B cell (primary cell): Measurements from ENCODE around the gene NHS. TPM values are rescaled to one million over a fixed set of nuclear protein-coding genes. Genes with fewer than 3 reads are reported as not detected.

ENCODE experiments used
- ATAC-seq: fragments of 200-7000 bp; cut with Tn5 transposase; one replicate; pipeline ENCODE4 v1.10.0; 2021; ENCODE audit warnings: low read depth, mild to moderate bottlenecking, moderate number of reproducible peaks, moderate library complexity
- CTCF ChIA-PET: fragments of 350-600 bp; sonication (Branson Sonifier 250); formaldehyde crosslinking; loops from one replicate; lab custom pipeline; 2021; ENCODE audit warnings: antibody characterized with exemption, inconsistent platforms; lab: Charles Lee
- POLR2A ChIA-PET: fragments of 350-600 bp; sonication (Branson Sonifier 250); formaldehyde crosslinking; loops from one replicate; lab custom pipeline; 2021; ENCODE audit warnings: antibody characterized with exemption; lab: Charles Lee
- DNase-seq: peaks from one replicate; pipeline ENCODE4 v3.0.0; 2013
- H2AFZ ChIP-seq: 2 replicates; pipeline ENCODE4 v1.6.1; 2012; ENCODE audit warnings: mild to moderate bottlenecking, low read depth, low read length; ENCODE audit not compliant: insufficient read depth, poor library complexity, severe bottlenecking
- H3K27ac ChIP-seq, 2 donors: 1 replicate in 1 of 2; 2 replicates in 1 of 2; pipeline ENCODE4 v1.5.1; 2012 to 2013; ENCODE audit warnings: low read length in 2 of 2, mild to moderate bottlenecking in 2 of 2, moderate library complexity in 1 of 2
- H3K27me3 ChIP-seq, 4 experiments: fragments of 200-600 bp in 1 of 4; sonication (generic) in 1 of 4; replicated peaks in 1 of 4; 1 replicate in 2 of 4; 2 replicates in 2 of 4; pipeline versions ENCODE4 v1.6.1 to v1.7.0; 2013 to 2016; ENCODE audit warnings: low read length in 3 of 4, mild to moderate bottlenecking in 2 of 4, mixed read lengths in 1 of 4, moderate library complexity in 1 of 4; ENCODE audit not compliant: insufficient read depth in 4 of 4, control insufficient read depth in 3 of 4; ENCODE audit errors: control extremely low read depth in 1 of 4
- H3K36me3 ChIP-seq, 2 experiments: replicated peaks in 1 of 2; 1 replicate in 1 of 2; 2 replicates in 1 of 2; pipeline versions ENCODE4 v1.6.1 to v1.7.1; 2013; ENCODE audit warnings: low read length in 1 of 2; ENCODE audit not compliant: insufficient read depth in 2 of 2, control insufficient read depth in 1 of 2; ENCODE audit errors: control extremely low read depth in 1 of 2, extremely low read depth in 1 of 2
- H3K4me1 ChIP-seq, 2 donors: fragments of 200-600 bp in 1 of 2; sonication (generic) in 1 of 2; 1 replicate in 1 of 2; 2 replicates in 1 of 2; pipeline versions ENCODE4 v1.5.1 to v1.6.1; 2013 to 2017; ENCODE audit warnings: low read length in 2 of 2; ENCODE audit not compliant: control insufficient read depth in 2 of 2, insufficient read depth in 2 of 2
- H3K4me2 ChIP-seq: replicated peaks from 2 replicates; pipeline ENCODE3; 2012; ENCODE audit warnings: mild to moderate bottlenecking, low read depth, low read length; ENCODE audit not compliant: poor library complexity, severe bottlenecking
- H3K4me3 ChIP-seq, 5 experiments: fragments of 200-600 bp in 1 of 5; sonication (generic) in 1 of 5; 1 replicate in 3 of 5; 2 replicates in 2 of 5; pipeline versions ENCODE4 v1.5.1 to v1.7.0; 2011 to 2016; ENCODE audit warnings: low read length in 4 of 5, mild to moderate bottlenecking in 4 of 5, low read depth in 2 of 5, control low read depth in 1 of 5, moderate library complexity in 1 of 5; ENCODE audit not compliant: insufficient read depth in 1 of 5; ENCODE audit errors: control extremely low read depth in 1 of 5, extremely low read depth in 1 of 5
- H3K79me2 ChIP-seq: fragments of 200-600 bp; sonication (generic); one replicate; pipeline ENCODE4 v1.6.0; 2016; ENCODE audit warnings: low read length; ENCODE audit not compliant: control insufficient read depth, insufficient read depth
- H3K9ac ChIP-seq: fragments of 200-600 bp; sonication (generic); 2 replicates; pipeline ENCODE4 v1.6.1; 2017; ENCODE audit warnings: mild to moderate bottlenecking, low read length, moderate library complexity
- H3K9me3 ChIP-seq, 3 donors: one replicate each; pipeline versions ENCODE4 v1.6.1 to v1.7.1; 2013; ENCODE audit warnings: low read length in 2 of 3; ENCODE audit not compliant: control insufficient read depth in 2 of 3, insufficient read depth in 1 of 3; ENCODE audit errors: control extremely low read depth in 1 of 3
- H4K20me1 ChIP-seq: 2 replicates; pipeline ENCODE4 v1.6.0; 2012; ENCODE audit warnings: mild to moderate bottlenecking, low read length; ENCODE audit not compliant: insufficient read depth, control insufficient read depth, poor library complexity, severe bottlenecking
- H3K27ac Mint-ChIP-seq: one replicate; pipeline ENCODE4 v1.8.0; 2021; ENCODE audit warnings: mixed read lengths
- H3K27me3 Mint-ChIP-seq: one replicate; pipeline ENCODE4 v1.8.0; 2021; ENCODE audit warnings: mixed read lengths
- H3K4me1 Mint-ChIP-seq: one replicate; pipeline ENCODE4 v1.8.0; 2021; ENCODE audit warnings: mixed read lengths
- H3K4me3 Mint-ChIP-seq: one replicate; pipeline ENCODE4 v1.8.0; 2021; ENCODE audit warnings: mixed read lengths
- H3K9me3 Mint-ChIP-seq: one replicate; pipeline ENCODE4 v1.8.0; 2022; ENCODE audit warnings: mixed read lengths; ENCODE audit not compliant: insufficient read depth
- EZH2 ChIP-seq: IDR thresholded peaks from 2 replicates; pipeline ENCODE4 v1.6.1; 2012; ENCODE audit warnings: borderline replicate concordance, low read depth, mild to moderate bottlenecking, moderate library complexity, low read length; ENCODE audit not compliant: insufficient read depth, poor library complexity, severe bottlenecking
- WGBS: methylation state at CpG from one replicate; pipeline ENCODE4 v1.1.5; 2013; ENCODE audit warnings: missing lambda C conversion rate; ENCODE audit not compliant: insufficient coverage; 5-methylcytosine and 5-hydroxymethylcytosine counted together
- intact Hi-C: fragments of 100-400 bp; cut with micrococcal nuclease; formaldehyde crosslinking; loops from one replicate; pipeline ENCODE4 v1.10.0; 2022
- polyA plus RNA-seq: library from polyadenylated mRNA; depleted of rRNA; stranded (reverse); fragments of >200 nt; gene quantifications from 2 replicates; pipeline ENCODE4 v1.2.3, GENCODE V29; 2012
- total RNA-seq, 2 donors: library from RNA; stranded (reverse); fragments of 120-200 nt in 1 of 2; gene quantifications; 1 replicate in 1 of 2; 2 replicates in 1 of 2; pipeline versions ENCODE4 v1.2.3 to v1.2.4, GENCODE V29; 2013 to 2022
- TF ChIP-seq, protein P1 (sequence below): fragments of 200-600 bp; IDR thresholded peaks from one replicate; pipeline ENCODE4 v1.8.0; 2022; ENCODE audit warnings: antibody characterized with exemption, mild to moderate bottlenecking

NHS gene
- total and polyA plus RNA-seq, 2 donors (not counting 1 experiment from before 2014, with no cell fraction given), result not detected

DNA sequence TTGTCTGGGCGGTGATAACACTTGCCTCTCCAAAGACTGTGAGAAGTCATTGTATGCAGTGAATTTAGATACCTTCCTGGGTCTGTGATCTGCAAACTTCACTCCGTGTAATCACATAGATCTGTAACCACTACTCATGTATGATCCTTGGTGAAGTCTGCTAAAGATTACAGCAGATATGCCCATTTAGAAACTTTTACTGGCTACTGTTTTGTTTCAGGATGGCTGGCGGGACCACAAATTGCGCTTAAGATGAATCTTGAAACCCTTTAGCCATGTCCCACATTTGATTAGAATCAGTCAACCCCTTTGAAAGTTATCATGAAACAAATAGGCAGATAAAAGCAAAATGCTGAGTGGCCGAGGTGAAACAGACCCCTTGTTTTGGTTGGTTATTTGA is 235.8 kb downstream of the NHS start:
- TF ChIP-seq, protein P1, sequence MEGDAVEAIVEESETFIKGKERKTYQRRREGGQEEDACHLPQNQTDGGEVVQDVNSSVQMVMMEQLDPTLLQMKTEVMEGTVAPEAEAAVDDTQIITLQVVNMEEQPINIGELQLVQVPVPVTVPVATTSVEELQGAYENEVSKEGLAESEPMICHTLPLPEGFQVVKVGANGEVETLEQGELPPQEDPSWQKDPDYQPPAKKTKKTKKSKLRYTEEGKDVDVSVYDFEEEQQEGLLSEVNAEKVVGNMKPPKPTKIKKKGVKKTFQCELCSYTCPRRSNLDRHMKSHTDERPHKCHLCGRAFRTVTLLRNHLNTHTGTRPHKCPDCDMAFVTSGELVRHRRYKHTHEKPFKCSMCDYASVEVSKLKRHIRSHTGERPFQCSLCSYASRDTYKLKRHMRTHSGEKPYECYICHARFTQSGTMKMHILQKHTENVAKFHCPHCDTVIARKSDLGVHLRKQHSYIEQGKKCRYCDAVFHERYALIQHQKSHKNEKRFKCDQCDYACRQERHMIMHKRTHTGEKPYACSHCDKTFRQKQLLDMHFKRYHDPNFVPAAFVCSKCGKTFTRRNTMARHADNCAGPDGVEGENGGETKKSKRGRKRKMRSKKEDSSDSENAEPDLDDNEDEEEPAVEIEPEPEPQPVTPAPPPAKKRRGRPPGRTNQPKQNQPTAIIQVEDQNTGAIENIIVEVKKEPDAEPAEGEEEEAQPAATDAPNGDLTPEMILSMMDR, result no peak
- TF ChIP-seq EZH2, result no peak
- H3K4me1 Mint-ChIP-seq, result no peaks in the 10 kb centered on the region
- ChIA-PET CTCF (no interaction called here), POLR2A (no interaction called here)
- Histone ChIP-seq H3K79me2 (no peaks in the 10 kb centered on the region), H2AFZ (no peak overlapping the region), H3K36me3 (no peaks in the 10 kb centered on the region), H3K4me3 (no peak overlapping the region), H3K4me1 (no peaks in the 10 kb centered on the region), H3K4me2 (no peak overlapping the region), H3K9ac (no peak overlapping the region), H3K27ac (no peak overlapping the region), H4K20me1 (no peaks in the 10 kb centered on the region), H3K27me3 (no peaks in the 10 kb centered on the region), H3K9me3 (no peaks in the 10 kb centered on the region)
- H3K27me3 Mint-ChIP-seq, result no peaks in the 10 kb centered on the region
- ATAC-seq, result no peak
- intact Hi-C loops, result no loop called here
- no peak overlapping the region for H3K27ac Mint-ChIP-seq
- DNase-seq, result no peak
- H3K4me3 Mint-ChIP-seq, result no peak overlapping the region
- H3K9me3 Mint-ChIP-seq, result no peaks in the 10 kb centered on the region
- 100% methylated on average over 2 of the region's 5 CpGs for WGBS

DNA sequence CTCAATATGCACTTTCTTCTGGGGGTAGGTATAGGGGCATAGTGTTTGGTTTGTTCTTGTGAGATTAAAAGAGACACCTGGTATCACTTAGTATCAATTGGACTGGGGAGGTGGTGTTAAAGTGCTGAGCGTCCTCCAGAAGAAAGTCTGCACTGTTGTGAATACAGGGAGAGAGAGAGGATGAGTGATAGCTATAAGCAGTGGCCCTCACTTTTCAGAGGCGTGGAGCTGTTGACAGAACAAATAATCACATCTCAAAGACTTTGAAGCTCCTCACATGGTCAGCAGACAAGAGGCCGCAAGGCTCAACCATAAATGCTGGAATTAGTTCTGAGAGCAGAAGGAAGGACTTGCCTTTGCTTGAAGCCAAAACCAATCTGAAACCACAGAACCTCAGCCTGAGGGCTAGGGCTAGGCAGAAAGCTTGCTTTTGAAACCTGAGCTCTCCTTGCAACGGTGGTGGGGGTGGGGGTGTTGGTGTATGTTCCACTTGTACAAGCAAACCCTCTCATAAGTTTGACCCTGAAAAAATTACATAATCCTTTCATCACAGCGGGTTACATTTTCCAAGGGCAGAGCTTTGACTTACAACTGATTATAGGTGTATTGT is 239.1 kb downstream of the NHS start:
- ATAC-seq, result no peak
- no peak for DNase-seq
- no peaks in the 10 kb centered on the region for H3K9me3 ChIP-seq
- no peaks in the 10 kb centered on the region for H3K4me1 ChIP-seq
- H3K27me3 Mint-ChIP-seq, result no peaks in the 10 kb centered on the region
- H3K4me1 Mint-ChIP-seq, result no peaks in the 10 kb centered on the region
- H3K27ac Mint-ChIP-seq, result no peak overlapping the region
- H3K27me3 ChIP-seq, result no peaks in the 10 kb centered on the region
- no peaks in the 10 kb centered on the region for H3K36me3 ChIP-seq
- POLR2A ChIA-PET, result no interaction called here
- no peaks in the 10 kb centered on the region for H3K9me3 Mint-ChIP-seq
- no peak overlapping the region for H2AFZ ChIP-seq
- TF ChIP-seq EZH2, result no peak
- TF ChIP-seq, protein P1, result no peak
- H3K4me3 Mint-ChIP-seq, result no peak overlapping the region
- no CpG with 5 or more reads among the region's 5 CpGs for WGBS
- H3K9ac ChIP-seq, result no peak overlapping the region
- H3K4me2 ChIP-seq, result no peak overlapping the region
- H4K20me1 ChIP-seq, result no peaks in the 10 kb centered on the region
- no peaks in the 10 kb centered on the region for H3K79me2 ChIP-seq
- CTCF ChIA-PET, result no interaction called here
- no peak overlapping the region for H3K4me3 ChIP-seq
- intact Hi-C loops, result no loop called here
- no peak overlapping the region for H3K27ac ChIP-seq
